ENCODE results near the gene CLIP3.

Gene CLIP3

DNA sequence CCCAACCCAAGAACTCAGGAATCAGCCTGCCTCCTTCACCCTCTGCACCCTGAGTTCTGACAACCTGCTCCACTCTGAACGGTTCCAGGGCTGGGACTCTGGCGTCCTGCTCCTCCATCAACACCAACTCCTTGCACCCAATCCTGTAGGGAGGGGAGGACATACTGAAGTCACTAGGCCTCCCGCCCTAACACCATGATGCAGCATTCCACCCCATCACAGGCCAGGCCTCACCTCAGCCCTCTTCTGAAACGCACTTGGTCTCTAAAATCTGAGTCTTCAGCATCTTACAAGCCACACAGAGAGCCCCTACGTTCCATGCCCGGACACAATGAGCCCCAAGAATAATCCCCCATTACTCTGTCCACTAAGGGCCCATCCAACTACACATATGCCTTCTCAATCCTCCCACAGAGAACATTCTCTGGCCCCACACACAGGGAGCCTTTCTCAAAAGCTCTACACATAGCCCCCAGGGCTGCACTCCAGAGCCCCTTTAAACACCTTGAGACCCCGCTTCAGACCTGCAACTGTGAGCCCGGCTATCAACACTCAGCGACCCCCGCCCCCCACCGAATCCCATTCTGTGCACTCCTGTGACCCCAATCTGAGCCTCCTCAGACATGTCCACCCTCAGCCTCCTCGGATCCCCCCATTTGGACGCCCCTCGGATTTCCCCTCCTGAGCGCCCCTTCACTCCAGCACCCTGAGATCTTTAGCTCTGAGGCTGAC is 19.2 kb downstream of the CLIP3 start:
- Histone ChIP-seq H3K4me1 (ENCODE audit: control insufficient read depth, insufficient read depth, low read length) (peaks cover 9% of the 10 kb centered on the region), H3K27ac (ENCODE audit: low read depth, low read length) (peak overlapping the region; percentile 51), H3K36me3 (ENCODE audit: control insufficient read depth, insufficient read depth, low read length) (peaks cover 4% of the 10 kb centered on the region), H3K27me3 (ENCODE audit: control insufficient read depth, insufficient read depth, low read length) (no peaks in the 10 kb centered on the region), H3K4me3 (ENCODE audit: low read length) (peak overlapping the region; percentile 74), H3K9ac (ENCODE audit: low read length) (peak overlapping the region; percentile 39)

GRCh38 chr19:36010402-36010801 is 22.3 kb downstream of the CLIP3 start:
- H3K4me3 ChIP-seq (ENCODE audit: low read length) = no peak overlapping the region
- H3K27me3 ChIP-seq (ENCODE audit: control insufficient read depth, insufficient read depth, low read length) = no peaks in the 10 kb centered on the region
- H3K9ac ChIP-seq (ENCODE audit: low read length) = no peak overlapping the region
- no peaks in the 10 kb centered on the region for H3K36me3 ChIP-seq (ENCODE audit: control insufficient read depth, insufficient read depth, low read length)
- H3K27ac ChIP-seq (ENCODE audit: low read depth, low read length) = no peak overlapping the region
- H3K4me1 ChIP-seq (ENCODE audit: control insufficient read depth, insufficient read depth, low read length) = peaks cover 9% of the 10 kb centered on the region

- Histone ChIP-seq H3K4me1 (ENCODE audit: control insufficient read depth, insufficient read depth, low read length) (peaks cover 9% of the 10 kb centered on the region), H3K9ac (ENCODE audit: low read length) (peak overlapping the region; percentile 24), H3K36me3 (ENCODE audit: control insufficient read depth, insufficient read depth, low read length) (no peaks in the 10 kb centered on the region), H3K27ac (ENCODE audit: low read depth, low read length) (peak overlapping the region; percentile 48), H3K27me3 (ENCODE audit: control insufficient read depth, insufficient read depth, low read length) (no peaks in the 10 kb centered on the region), H3K4me3 (ENCODE audit: low read length) (peak overlapping the region; percentile 55)
Measured at GRCh38 chr19:36009633-36010379, 22.9 kb downstream of the CLIP3 start.

DNA sequence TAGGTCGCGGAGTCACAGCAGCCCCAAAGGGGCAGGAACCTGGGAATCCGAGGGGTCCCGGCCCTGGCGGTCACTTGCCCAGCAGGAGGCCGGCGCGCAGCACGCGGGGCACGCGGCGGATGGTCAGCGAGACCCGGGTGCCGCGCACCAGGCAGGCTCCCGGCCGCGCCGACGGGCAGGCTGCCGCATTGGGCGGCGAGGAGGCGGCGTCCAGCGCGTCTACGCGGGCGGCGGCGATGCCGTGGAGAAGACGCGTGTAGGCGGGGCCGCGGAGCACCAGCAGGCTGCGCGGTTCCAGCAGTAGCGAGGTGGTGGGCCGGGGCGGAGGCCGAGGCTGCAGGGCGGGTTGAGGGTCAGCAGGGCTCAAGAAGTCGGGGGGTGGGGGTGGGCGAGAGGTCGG is 23.5 kb downstream of the CLIP3 start:
- peak overlapping the region; percentile 48 for H3K27ac ChIP-seq (ENCODE audit: low read depth, low read length)
- no peaks in the 10 kb centered on the region for H3K36me3 ChIP-seq (ENCODE audit: control insufficient read depth, insufficient read depth, low read length)
- H3K9ac ChIP-seq (ENCODE audit: low read length) = peak overlapping the region; percentile 24
- H3K4me3 ChIP-seq (ENCODE audit: low read length) = peak overlapping the region; percentile 55
- no peaks in the 10 kb centered on the region for H3K27me3 ChIP-seq (ENCODE audit: control insufficient read depth, insufficient read depth, low read length)
- peaks cover 7% of the 10 kb centered on the region for H3K4me1 ChIP-seq (ENCODE audit: control insufficient read depth, insufficient read depth, low read length)

DNA sequence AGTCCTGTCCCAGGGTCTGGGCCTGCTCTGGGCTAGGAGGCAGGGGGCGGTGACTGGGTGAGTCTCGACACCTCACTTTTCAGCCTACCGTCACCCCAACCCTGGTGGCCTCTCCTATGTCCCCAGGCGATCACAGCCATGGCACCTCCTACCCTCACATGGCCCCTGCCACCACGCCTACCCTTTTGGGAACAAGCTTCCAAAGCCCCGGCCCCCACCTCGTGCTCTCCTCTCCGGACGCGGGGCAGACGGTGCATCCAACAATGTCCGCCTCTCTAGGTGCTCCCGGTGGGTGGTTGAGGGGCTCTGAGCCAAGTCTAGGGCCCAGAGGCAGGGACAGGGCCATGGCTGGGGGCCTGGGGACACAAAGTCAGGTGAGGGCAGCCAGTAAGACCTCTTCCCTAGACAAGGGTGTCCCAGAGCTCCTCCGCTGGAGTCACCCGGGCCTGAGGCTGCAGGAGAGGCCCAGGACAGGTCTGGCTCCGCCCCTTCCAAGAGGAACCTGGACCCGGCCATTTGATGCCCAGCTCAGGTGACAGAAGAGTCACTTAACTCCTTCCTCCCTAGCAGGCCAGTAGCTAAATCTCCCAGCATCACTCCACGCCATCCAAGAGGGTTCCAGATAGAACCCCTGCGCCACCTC is 24.2 kb downstream of the CLIP3 start, which contains the start of gene SYNE4:
Gene SYNE4, minus strand, starts transcription at position 478 of the 643 bp plus-strand sequence. Its CDS starts 132 bp downstream, at position 346.
- H3K27me3 ChIP-seq (ENCODE audit: control insufficient read depth, insufficient read depth, low read length) = no peaks in the 10 kb centered on the region
- peak within 1 kb of the TSS; percentile 24 for H3K9ac ChIP-seq (ENCODE audit: low read length)
- peak within 1 kb of the TSS; percentile 55 for H3K4me3 ChIP-seq (ENCODE audit: low read length)
- no peaks in the 10 kb centered on the region for H3K36me3 ChIP-seq (ENCODE audit: control insufficient read depth, insufficient read depth, low read length)
- peaks cover 7% of the 10 kb centered on the region for H3K4me1 ChIP-seq (ENCODE audit: control insufficient read depth, insufficient read depth, low read length)
- H3K27ac ChIP-seq (ENCODE audit: low read depth, low read length) = peak within 1 kb of the TSS; percentile 48

- Histone ChIP-seq H3K4me1 (ENCODE audit: control insufficient read depth, insufficient read depth, low read length) (peaks cover 2% of the 10 kb centered on the region), H3K36me3 (ENCODE audit: control insufficient read depth, insufficient read depth, low read length) (peaks cover 2% of the 10 kb centered on the region), H3K27me3 (ENCODE audit: control insufficient read depth, insufficient read depth, low read length) (no peaks in the 10 kb centered on the region), H3K4me3 (ENCODE audit: low read length) (no peak overlapping the region), H3K9ac (ENCODE audit: low read length) (no peak overlapping the region), H3K27ac (ENCODE audit: low read depth, low read length) (no peak overlapping the region)
Measured at GRCh38 chr19:36006955-36007354, 25.7 kb downstream of the CLIP3 start.

DNA sequence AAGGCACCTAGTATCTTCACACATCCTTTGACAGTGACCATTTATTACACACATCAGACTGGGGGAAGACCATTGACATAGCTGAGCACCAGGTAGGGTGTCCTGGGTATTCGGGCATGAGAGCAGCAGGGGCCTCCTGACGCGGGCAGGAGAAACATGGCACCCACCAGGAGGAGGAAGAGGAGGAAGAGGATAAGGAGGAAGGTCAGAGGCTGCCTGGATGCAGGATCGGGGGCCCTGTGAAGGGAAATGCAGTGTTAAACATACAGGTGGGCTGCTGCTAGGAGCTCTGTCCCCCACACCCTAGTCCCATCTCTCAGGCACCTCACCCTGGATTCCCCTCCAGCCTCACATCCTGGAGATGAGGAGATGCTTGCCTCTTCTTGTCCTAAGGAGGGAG is 29.4 kb downstream of the CLIP3 start:
- Histone ChIP-seq H3K27me3 (ENCODE audit: control insufficient read depth, insufficient read depth, low read length) (no peaks in the 10 kb centered on the region), H3K27ac (ENCODE audit: low read depth, low read length) (no peak overlapping the region), H3K4me1 (ENCODE audit: control insufficient read depth, insufficient read depth, low read length) (peaks cover 4% of the 10 kb centered on the region), H3K4me3 (ENCODE audit: low read length) (no peak overlapping the region), H3K36me3 (ENCODE audit: control insufficient read depth, insufficient read depth, low read length) (peaks cover 6% of the 10 kb centered on the region), H3K9ac (ENCODE audit: low read length) (no peak overlapping the region)

- H3K27me3 ChIP-seq (ENCODE audit: control insufficient read depth, insufficient read depth, low read length) = no peaks in the 10 kb centered on the region
- H3K9ac ChIP-seq (ENCODE audit: low read length) = no peak overlapping the region
- H3K4me1 ChIP-seq (ENCODE audit: control insufficient read depth, insufficient read depth, low read length) = peaks cover 6% of the 10 kb centered on the region
- H3K36me3 ChIP-seq (ENCODE audit: control insufficient read depth, insufficient read depth, low read length) = peaks cover 6% of the 10 kb centered on the region
- H3K27ac ChIP-seq (ENCODE audit: low read depth, low read length) = no peak overlapping the region
- no peak overlapping the region for H3K4me3 ChIP-seq (ENCODE audit: low read length)
Measured at GRCh38 chr19:36001605-36002004, 31.1 kb downstream of the CLIP3 start.

DNA sequence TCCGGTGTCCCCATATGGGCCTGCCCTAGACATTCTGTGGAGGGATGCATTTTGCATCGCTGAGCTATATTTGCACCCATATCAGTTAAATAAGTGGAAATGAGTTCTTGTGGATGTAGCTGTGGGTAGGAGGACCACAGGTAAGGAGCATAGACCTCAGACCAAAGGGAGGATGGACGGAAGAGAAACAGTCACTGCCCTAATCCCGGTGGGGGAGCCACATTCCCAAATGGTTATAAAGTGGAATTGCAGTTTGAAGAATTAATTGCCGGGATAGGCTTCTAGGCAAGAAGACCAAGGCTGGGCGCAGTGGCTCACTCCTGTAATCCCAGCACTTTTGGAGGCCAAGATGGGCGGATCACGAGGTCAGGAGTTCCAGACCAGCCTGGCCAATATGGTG is 35.9 kb downstream of the CLIP3 start:
- H3K36me3 ChIP-seq (ENCODE audit: control insufficient read depth, insufficient read depth, low read length) = peaks cover 4% of the 10 kb centered on the region
- H3K4me3 ChIP-seq (ENCODE audit: low read length) = peak overlapping the region; percentile 87
- H3K27ac ChIP-seq (ENCODE audit: low read depth, low read length) = no peak overlapping the region
- no peak overlapping the region for H3K9ac ChIP-seq (ENCODE audit: low read length)
- no peaks in the 10 kb centered on the region for H3K27me3 ChIP-seq (ENCODE audit: control insufficient read depth, insufficient read depth, low read length)
- H3K4me1 ChIP-seq (ENCODE audit: control insufficient read depth, insufficient read depth, low read length) = peaks cover 18% of the 10 kb centered on the region

DNA sequence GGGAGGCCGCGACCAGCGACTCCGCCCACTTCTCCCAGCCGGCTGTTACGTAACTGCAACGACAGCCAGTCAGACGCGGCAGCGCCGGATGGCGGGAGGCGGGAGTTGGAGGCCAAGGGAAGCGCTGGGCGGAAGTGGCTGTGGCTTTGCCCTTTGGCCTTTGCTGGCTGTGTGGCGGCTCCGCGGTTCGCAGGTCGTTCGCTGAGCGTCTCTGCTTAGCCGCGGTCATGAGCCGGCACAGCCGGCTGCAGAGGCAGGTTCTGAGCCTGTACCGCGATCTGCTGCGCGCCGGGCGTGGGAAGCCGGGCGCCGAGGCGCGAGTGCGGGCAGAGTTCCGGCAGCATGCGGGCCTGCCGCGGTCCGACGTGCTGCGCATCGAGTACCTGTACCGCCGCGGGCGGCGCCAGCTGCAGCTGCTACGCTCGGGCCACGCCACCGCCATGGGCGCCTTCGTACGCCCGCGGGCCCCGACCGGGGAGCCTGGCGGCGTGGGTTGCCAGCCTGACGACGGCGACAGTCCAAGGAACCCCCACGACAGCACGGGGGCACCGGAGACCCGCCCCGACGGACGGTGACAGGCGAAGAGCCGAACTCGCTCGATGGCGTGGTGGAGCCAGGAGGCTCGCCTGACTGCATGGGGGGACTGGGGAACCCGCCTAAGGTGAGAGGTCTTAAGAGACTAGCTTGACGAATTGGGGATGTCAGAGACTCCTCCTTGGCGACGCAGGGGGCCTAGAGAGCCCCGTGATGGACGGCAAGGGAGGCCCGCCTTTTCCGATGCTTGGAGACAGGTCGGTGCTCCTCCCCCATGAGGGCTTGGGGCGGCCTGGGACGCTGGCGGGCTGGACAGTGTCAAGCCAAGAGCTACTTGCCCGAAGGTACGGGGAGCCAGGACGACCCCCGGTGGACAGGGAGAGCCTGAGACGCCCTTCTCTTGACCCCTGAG is 37.4 kb downstream of the CLIP3 start, which contains the start of gene SDHAF1:
Gene SDHAF1, plus strand, starts transcription at position 141 of the 946 bp plus-strand sequence. Its CDS starts 87 bp downstream, at position 228.
- H3K4me1 ChIP-seq (ENCODE audit: control insufficient read depth, insufficient read depth, low read length) = peaks cover 18% of the 10 kb centered on the region
- H3K9ac ChIP-seq (ENCODE audit: low read length) = peak within 1 kb of the TSS; percentile 84
- H3K27ac ChIP-seq (ENCODE audit: low read depth, low read length) = peak within 1 kb of the TSS; percentile 75
- peak within 1 kb of the TSS; percentile 87 for H3K4me3 ChIP-seq (ENCODE audit: low read length)
- peaks cover 4% of the 10 kb centered on the region for H3K36me3 ChIP-seq (ENCODE audit: control insufficient read depth, insufficient read depth, low read length)
- H3K27me3 ChIP-seq (ENCODE audit: control insufficient read depth, insufficient read depth, low read length) = no peaks in the 10 kb centered on the region

DNA sequence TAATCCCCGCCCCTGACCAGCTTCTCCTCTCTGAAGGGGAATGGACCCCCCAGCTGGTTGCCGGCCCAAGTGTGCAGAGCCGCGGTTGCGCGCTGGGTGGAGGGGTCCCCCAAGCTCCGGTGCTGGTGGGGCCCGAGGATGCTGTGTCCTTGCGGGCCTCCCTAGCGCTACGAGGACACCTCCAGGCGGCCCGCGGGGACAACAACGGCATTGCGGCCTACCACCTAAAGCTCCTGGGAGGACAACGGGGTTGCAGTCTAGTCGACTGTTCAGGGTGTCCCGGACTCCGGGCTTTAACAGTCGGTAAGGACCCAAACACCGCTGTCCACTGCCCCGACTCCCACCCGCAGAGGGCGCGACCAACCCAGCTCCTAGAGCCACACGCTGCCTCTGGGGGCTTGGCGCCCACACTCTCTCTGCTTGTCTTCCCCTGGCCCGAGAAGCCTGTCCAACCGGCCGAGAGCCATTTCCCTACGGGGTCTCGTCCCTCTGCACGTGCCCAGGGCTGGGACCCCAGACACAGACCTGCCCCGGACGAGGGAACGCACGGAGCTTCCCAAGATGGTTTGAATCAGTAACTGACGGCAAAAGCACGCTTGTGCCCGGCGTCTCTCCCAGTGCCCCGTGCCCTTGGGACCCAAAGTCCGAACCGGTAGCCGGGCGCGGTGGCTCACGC is 38.6 kb downstream of the CLIP3 start:
- Histone ChIP-seq H3K4me1 (ENCODE audit: control insufficient read depth, insufficient read depth, low read length) (peaks cover 15% of the 10 kb centered on the region), H3K9ac (ENCODE audit: low read length) (no peak overlapping the region), H3K36me3 (ENCODE audit: control insufficient read depth, insufficient read depth, low read length) (peaks cover 4% of the 10 kb centered on the region), H3K4me3 (ENCODE audit: low read length) (peak overlapping the region; percentile 87), H3K27ac (ENCODE audit: low read depth, low read length) (no peak overlapping the region), H3K27me3 (ENCODE audit: control insufficient read depth, insufficient read depth, low read length) (peaks cover 3% of the 10 kb centered on the region)
